Esophagus muscularis mucosa (tissue), 3 donors: Measurements from ENCODE around the gene GPR153.

Source experiments
- POLR2A ChIP-seq: fragments of 450-650 bp; IDR thresholded peaks from one replicate; pipeline ENCODE4 v1.6.1; 2017; ENCODE audit warnings: antibody characterized with exemption, moderate library complexity, mild to moderate bottlenecking, low read depth
- TF ChIP-seq, protein P1 (sequence below), 3 experiments: fragments of 200-600 bp in 2 of 3; fragments of 450-650 bp in 1 of 3; sonication (generic) in 2 of 3; IDR thresholded peaks; one replicate each; pipeline ENCODE4 v1.5.1; 2017 to 2019; ENCODE audit warnings: antibody characterized with exemption in 3 of 3, mild to moderate bottlenecking in 2 of 3, moderate library complexity in 1 of 3

DNA sequence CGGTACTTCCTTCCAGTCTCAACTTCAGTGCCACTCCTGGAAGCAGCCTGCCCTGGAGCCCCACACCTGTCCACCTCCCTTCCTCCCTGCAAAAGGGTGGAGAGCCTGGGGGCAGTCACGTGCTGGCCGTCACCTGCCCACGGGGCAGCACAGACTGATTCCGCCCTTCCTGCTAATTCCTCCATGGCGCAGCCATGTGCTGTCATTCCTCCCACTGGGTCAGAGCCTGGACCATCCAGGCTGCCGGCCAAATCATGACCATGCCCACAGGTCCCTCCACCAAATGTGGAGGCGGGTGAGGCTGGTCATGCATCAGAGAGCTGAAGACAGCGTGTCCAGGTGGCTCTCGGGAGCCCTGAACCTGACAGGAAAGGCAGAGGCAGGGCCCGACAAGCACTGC is 24.4 kb upstream of the GPR153 start:
- TF ChIP-seq, protein P1, sequence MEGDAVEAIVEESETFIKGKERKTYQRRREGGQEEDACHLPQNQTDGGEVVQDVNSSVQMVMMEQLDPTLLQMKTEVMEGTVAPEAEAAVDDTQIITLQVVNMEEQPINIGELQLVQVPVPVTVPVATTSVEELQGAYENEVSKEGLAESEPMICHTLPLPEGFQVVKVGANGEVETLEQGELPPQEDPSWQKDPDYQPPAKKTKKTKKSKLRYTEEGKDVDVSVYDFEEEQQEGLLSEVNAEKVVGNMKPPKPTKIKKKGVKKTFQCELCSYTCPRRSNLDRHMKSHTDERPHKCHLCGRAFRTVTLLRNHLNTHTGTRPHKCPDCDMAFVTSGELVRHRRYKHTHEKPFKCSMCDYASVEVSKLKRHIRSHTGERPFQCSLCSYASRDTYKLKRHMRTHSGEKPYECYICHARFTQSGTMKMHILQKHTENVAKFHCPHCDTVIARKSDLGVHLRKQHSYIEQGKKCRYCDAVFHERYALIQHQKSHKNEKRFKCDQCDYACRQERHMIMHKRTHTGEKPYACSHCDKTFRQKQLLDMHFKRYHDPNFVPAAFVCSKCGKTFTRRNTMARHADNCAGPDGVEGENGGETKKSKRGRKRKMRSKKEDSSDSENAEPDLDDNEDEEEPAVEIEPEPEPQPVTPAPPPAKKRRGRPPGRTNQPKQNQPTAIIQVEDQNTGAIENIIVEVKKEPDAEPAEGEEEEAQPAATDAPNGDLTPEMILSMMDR (IDR thresholded peaks at IDR 0.05) = no peak
- TF ChIP-seq POLR2A = no peak
